ENCODE data around the gene SLC8A3. TPM values are rescaled to one million over a fixed set of nuclear protein-coding genes. Genes with fewer than 3 reads are reported as not detected.
A peak's percentile ranks its signal among the peaks of the same experiment; 100 is the strongest.

The SLC8A3 gene
- total and polyA plus RNA-seq, 9 of the 15 experiments (the other 6 are each of a cell fraction or from before 2014, with no cell fraction given): not detected

DNA sequence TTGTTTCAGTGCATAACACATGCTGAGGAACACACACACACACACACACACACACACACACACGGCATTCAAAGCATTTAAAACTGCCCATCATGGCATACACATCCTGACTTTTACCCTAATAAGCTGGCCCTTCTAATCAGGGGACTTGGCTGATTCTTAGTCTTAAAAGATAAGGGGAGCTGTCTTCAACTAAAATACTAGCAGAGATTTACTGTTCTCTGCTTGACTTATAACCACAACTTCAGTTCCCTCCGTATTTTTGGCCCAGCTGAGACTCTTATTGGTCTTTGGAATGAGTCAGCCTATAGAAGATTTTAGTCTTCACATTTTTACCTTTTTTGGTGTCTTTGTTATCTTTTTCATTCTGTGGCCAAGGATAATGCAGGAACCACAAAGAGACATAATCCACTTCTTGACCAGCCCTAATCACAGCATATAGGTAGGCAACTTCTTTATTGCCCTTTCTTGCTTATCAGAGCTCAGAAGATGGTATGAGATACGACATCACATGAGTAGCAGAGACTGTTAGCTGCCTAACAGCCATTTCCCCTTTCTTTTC is 25.1 kb upstream of the SLC8A3 start (continued):
- TF ChIP-seq ESRRA (IDR thresholded peaks at IDR 0.05; ENCODE audit: borderline replicate concordance, low read depth) (peak; percentile 51; the same call in 1 of the 2 replicates), DLX4 (CRISPR knock-in tag; IDR thresholded peaks at IDR 0.05) (no peak), POLR2AphosphoS2 (IDR thresholded peaks at IDR 0.05; ENCODE audit: low read length) (no peak), DPF2 (IDR thresholded peaks at IDR 0.05) (no peak), ZNF766 (CRISPR knock-in tag; conservative IDR thresholded peaks at IDR 0.05) (peak; percentile 63; the same call in 1 of the 2 replicates), KLF16 (IDR thresholded peaks at IDR 0.05) (peak; percentile 6; the same call in 1 of the 2 replicates), FOSL1 (tag; conservative IDR thresholded peaks at IDR 0.05) (peak; percentile 91)
- TF ChIP-seq, protein P1, sequence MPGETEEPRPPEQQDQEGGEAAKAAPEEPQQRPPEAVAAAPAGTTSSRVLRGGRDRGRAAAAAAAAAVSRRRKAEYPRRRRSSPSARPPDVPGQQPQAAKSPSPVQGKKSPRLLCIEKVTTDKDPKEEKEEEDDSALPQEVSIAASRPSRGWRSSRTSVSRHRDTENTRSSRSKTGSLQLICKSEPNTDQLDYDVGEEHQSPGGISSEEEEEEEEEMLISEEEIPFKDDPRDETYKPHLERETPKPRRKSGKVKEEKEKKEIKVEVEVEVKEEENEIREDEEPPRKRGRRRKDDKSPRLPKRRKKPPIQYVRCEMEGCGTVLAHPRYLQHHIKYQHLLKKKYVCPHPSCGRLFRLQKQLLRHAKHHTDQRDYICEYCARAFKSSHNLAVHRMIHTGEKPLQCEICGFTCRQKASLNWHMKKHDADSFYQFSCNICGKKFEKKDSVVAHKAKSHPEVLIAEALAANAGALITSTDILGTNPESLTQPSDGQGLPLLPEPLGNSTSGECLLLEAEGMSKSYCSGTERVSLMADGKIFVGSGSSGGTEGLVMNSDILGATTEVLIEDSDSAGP (CRISPR knock-in tag; IDR thresholded peaks at IDR 0.05): no peak

GRCh38 chr14:70212752-70213151 is 24.0 kb upstream of the SLC8A3 start:
- H3K9me3 ChIP-seq (replicated peaks; ENCODE audit: control insufficient read depth, insufficient read depth, low read depth, low read length): no peaks in the 10 kb centered on the region
- H3K4me1 ChIP-seq (replicated peaks in 1 of 2; ENCODE audit: control insufficient read depth in 2 of 2, insufficient read depth in 2 of 2, low read length in 2 of 2): no peaks in the 10 kb centered on the region
- intact Hi-C loops (cut with micrococcal nuclease) (no loop called here), in situ Hi-C loops (cut with MboI) (no loop called here)
- no peak overlapping the region for H2AFZ ChIP-seq (ENCODE audit: low read depth, low read length)
- no peaks in the 10 kb centered on the region for H4K20me1 ChIP-seq (replicated peaks; ENCODE audit: control insufficient read depth, insufficient read depth, low read length)
- no TSS peak for BruUV-seq (replicated peaks)
- DNase-seq (ENCODE audit: extremely low read depth in 1 of 4, low spot score in 3 of 4) (no peak), FAIRE-seq (no peak), ATAC-seq (no peak)
- no peaks in the 10 kb centered on the region for H3K79me2 ChIP-seq (ENCODE audit: control insufficient read depth, insufficient read depth, low read length)
- H3K36me3 ChIP-seq (ENCODE audit: control insufficient read depth, insufficient read depth, low read length): no peaks in the 10 kb centered on the region
- no peak overlapping the region for H3K9ac ChIP-seq (ENCODE audit: insufficient read depth in 1 of 2, low read depth in 2 of 2, low read length in 2 of 2)
- no peak overlapping the region for H3K27ac ChIP-seq (ENCODE audit: extremely low read depth, low read depth, low read length)
- CTCF ChIA-PET (ENCODE audit: low intra/inter-chr PET ratio): no interaction called here
- H3K4me2 ChIP-seq (ENCODE audit: insufficient read depth, low read length): no peak overlapping the region
- no peak overlapping the region for H3K4me3 ChIP-seq
- POLR2A ChIA-PET: interaction anchor here (1.0 kb wide), 1 partner anchor 8 kb away, joined by 3 read pairs; no protein-coding TSS in a partner anchor
- H3K27me3 ChIP-seq (ENCODE audit: control insufficient read depth in 2 of 2, insufficient read depth in 2 of 2, low read length in 2 of 2): no peaks in the 10 kb centered on the region
- no peaks in the 10 kb centered on the region for H3K9me1 ChIP-seq (ENCODE audit: control insufficient read depth, insufficient read depth, low read length)
- 0% methylated on average over 1 of the region's 1 CpG for WGBS (ENCODE audit: insufficient coverage, low coverage, missing lambda C conversion rate)
- TF ChIP-seq, protein P2, sequence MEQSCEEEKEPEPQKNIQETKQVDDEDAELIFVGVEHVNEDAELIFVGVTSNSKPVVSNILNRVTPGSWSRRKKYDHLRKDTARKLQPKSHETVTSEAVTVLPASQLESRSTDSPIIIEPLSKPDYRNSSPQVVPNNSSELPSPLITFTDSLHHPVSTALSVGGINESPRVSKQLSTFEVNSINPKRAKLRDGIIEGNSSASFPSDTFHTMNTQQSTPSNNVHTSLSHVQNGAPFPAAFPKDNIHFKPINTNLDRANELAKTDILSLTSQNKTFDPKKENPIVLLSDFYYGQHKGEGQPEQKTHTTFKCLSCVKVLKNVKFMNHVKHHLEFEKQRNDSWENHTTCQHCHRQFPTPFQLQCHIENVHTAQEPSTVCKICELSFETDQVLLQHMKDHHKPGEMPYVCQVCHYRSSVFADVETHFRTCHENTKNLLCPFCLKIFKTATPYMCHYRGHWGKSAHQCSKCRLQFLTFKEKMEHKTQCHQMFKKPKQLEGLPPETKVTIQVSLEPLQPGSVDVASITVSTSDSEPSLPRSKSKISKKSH (CRISPR knock-in tag; IDR thresholded peaks at IDR 0.05): no peak
- TF ChIP-seq HBP1 (CRISPR knock-in tag; IDR thresholded peaks at IDR 0.05) (no peak), TCF3 (CRISPR knock-in tag; IDR thresholded peaks at IDR 0.05) (no peak), NUFIP1 (IDR thresholded peaks at IDR 0.05; ENCODE audit: partially characterized antibody) (no peak), ZBTB26 (CRISPR knock-in tag; IDR thresholded peaks at IDR 0.05) (no peak), FOXP1 (CRISPR knock-in tag; IDR thresholded peaks at IDR 0.05) (no peak), TEAD4 (IDR thresholded peaks at IDR 0.05; ENCODE audit: low read length) (no peak), TEAD4 (CRISPR knock-in tag; IDR thresholded peaks at IDR 0.05; ENCODE audit: borderline replicate concordance) (no peak)
